HG03378 (cell line): ENCODE data around the gene IGDCC3.

Experiments
- ATAC-seq: cut with Tn5 transposase; IDR thresholded peaks from one replicate; pipeline ENCODE4 v1.9.1; 2021; ENCODE audit warnings: mild to moderate bottlenecking, moderate library complexity; ENCODE audit not compliant: unreplicated experiment

IGDCC3 gene

DNA sequence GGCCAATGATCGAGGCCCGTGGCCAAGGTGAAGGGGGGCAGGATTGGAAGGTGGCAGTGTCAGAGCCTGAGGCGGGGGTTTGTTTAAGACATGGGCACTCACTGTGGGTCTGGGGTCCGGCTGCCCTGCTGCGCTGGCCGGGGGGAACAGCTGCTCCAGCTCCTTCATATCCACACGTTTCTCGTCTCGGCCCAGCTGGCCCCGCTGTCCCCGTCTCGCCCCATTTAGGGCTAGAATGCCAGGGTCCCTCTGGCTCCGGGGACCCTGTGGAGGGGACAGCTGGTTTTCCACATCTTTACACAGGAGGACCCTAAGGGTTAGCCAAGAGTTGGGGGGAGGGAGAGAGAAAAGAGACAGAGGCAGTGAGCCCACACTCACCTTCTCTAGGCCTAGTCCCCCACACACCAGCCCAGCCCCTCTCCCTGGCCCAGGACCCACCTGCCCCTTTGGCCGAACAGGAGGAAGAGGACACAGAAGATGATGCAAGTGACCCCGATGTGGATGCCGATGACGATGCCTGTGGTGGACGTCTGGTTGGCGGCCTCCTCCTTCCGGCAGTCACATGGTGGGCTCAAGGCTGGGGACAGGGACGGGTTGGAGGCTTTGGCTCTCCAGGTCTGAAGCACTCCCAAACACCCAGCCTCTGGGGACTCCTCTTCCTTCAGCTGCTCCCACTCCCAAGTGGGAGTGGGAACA lies 48.4 kb downstream of the IGDCC3 start:
- no peak for ATAC-seq

DNA sequence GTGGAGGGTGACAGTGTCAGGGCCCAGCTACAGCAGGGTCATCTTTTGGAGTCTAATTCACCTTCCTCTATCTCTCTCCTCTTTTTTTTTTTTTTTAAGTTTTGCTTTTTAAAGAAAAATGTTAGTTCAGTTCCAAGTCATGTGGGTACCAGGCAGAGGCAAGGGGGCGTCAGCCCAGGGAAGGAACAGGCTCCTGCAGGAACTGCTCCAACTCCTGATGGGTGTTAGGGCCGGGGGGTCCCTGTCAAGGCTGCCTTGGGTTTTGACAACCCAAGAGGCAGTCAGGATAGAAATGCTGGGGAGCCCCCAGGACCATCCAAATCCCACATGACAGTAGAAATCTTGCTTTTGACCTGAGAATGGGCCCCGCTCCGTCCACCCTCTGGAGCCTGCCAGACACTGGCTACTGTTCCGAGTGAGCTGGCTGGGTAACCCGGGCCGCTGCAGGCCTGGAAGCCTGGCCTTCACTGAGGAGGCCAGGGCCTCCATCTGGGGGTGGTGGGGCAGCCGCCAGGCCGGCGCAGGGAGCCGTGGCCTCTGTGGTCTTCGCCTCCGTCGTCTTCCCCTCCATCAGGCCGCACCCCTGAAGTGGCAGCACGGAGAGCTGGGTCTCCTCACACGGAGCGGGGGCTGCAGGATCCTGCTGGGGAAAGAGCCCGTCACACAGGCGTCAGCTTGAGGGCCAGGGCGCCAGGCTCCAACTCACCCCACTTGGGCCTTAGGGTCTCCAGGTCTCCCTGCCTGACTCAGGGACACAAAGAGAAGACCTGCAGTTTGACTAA lies 49.1 kb downstream of the IGDCC3 start:
- ATAC-seq = no peak

DNA sequence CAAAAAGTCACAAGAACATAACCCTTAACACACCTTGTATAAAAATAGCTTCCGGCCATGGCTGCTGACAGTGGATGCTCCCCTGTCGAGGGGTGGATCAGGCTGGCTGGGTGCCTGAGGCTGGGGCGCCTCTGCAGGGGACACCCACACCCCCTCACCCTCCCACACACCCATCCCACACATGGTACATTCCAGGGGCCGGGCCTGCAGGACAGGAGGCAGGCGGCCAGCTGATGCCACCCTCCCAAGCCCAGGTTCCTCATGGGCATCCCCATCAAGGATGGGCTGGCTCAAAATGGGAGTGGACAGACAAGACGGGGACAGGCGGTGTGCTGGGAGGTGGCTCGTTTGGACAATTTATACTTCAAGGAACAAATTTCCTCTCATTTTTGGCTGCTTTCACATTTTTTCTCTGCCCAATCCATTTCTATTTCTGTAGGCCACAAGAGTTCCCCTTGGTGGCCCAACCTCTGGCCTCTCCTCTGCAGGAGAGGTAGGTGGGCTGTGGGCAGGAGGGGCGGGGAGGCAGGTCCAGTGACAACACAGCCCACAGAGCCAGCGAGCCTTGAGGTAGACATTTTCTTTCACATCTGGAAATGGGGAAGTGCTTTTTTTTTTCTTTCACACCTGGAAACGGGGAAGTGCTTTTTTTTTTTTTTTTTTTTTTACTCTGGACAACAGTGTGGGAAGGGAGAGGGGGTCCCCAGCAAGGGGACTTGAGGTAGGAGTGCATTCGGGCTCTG lies 50.0 kb downstream of the IGDCC3 start:
- no peak for ATAC-seq

DNA sequence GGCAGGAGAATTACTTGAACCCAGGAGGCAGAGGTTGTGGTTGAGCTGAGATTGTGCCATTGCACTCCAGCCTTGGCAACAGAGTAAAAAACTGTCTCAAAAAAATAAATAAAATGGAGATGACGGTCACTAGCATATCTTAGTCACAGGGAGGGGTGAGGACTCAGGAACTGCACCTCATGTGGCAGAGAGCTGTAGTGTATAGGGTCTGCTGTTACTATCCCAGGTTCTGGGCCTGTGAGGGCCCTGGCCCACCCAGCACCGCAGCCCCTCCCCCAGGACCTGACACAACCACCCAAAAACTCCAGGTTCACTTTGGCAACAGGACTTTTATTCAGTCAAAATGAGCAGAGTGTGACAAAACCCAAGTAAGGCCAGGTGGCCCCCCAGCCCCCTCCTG lies 51.0 kb downstream of the IGDCC3 start:
- ATAC-seq = no peak

DNA sequence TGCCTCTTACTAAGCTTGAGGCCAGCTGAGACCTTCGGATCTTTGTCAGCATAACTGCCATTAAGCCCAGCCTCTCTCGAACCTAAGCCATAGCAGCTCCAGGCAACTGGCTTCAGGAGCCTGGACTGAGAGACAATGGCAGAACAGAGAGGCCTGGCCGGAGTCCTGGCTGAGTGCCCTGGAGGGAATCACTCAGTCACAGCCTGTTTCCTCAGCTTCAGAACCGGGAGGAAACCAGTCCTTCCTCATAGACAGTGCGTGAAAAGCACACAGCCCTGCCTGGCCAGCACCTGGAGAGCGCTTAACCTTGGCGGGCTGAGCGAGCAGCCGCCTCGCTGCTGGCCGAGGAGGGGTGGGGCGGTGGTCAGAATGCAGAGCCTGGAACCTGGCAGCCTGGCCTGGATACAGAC lies 51.7 kb downstream of the IGDCC3 start:
- no peak for ATAC-seq

DNA sequence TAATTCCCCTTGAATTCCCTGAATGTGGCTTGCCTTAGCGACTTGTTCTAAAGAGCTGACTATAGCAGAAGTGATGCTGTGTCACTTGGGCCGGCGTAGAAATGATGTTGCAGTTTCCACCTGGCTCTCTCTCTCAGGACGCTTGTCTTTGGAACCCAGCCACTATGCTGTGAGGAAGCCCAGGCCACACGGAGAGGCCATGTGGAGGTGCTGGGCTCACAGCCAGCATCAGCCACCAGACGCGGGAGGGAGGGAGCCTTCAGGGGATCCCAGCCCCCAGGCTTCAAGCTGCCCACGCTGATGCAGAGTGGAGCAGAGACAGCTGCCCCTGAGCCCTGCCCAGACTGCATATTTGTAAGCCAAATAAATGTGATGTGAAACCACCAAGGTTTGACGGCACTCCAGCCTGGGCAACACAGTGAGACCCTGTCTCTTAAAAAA lies 54.7 kb downstream of the IGDCC3 start:
- ATAC-seq = no peak

DNA sequence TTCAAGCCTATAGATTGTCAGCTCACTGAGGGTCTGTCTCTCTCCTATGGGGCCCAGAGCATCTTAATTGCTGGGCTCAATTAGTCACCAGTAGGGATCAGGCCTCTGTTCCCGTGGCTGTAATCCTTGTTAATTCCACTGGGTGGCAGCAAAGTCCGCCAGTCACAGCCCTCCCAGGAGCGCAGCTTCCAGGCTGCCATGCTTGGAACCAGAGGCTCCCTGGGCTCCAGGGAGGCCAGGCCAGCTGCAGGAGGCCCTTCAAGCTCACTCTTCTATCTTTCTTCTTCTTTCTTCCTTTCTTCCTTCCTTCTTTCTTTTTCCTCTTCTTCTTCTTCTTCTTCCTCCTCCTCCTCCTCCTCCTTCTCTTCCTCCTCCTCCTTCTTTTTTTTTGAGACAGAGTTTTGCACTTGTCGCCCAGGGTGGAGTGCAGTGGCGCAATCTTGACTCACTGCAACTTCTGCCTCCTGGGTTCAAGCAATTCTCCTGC lies 58.9 kb downstream of the IGDCC3 start:
- no peak for ATAC-seq

DNA sequence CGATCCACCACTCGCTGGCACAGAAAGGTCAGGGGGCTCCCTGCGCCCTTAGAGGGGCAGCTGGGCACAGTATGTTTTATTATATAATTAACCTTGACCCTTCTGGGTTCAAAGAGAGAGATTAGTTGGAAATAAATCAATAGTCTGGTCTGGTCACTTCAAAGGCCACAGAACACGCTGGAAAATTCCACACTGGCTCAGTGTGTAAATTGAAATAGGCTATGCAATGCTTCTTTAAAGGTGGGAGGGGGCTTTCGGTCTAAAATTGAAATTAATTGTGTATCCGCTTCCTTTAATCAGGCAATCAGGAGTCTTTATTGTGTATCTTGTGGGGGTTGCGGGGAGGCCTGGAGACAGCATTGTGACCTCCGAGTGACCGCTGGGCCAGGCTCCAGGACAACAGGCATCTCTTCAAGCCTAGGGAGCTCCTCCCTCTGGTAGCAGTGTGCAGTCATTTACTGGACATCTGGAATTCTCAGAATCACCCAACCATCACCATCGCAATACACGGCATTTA lies 65.3 kb downstream of the IGDCC3 start:
- ATAC-seq = no peak

DNA sequence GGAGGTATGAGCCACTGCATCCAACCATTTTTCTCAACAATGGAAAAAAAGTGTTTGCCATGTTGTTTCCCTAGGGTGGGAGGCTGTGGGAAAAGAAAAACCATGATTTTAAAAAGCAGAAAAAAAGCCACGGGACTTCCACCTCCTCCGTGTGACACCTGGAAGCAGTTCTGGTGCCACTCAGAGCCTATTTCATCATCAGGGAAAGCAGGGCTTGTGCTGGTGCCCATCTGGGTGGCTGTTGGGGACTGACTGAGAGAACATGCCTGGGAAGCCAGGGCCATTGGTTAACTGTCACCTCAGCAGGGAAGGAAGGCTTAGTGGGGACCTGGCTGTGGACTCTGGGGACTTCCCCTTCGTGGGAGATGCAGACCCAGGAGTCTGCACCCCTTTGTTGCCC lies 66.0 kb downstream of the IGDCC3 start:
- no peak for ATAC-seq

DNA sequence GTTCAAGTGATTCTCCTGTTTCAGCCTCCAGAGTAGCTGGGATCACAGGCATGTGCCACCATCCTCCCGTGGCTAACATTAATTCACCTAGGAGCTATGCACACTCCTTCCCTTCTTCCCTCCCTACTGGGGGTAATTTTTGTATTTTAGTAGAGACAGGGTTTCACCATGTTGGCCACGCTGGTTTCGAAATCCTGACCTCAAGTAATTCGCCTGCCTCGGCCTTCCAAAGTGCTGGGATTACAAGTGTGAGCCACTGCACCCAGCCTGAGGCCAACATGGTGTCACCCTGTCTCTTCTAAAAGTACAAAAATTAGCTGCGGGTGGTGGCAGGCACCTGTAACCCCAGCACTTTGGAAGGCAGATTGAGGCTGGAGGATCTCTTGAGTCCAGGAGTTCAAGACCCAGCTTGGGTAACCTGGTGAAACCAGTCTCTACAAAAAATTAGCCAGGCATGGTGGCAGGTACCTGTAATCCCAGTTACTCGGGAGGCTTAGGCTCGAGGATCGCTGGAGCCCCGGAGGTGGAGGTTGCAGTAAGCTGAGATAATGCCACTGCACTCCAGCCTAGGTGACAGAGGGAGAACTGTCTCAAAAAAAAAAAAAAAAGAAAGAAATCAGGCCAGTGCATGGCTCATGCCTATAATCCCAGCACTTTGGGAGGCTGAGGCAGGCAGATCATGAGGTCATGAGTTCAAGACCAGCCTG lies 67.2 kb downstream of the IGDCC3 start:
- ATAC-seq = no peak

DNA sequence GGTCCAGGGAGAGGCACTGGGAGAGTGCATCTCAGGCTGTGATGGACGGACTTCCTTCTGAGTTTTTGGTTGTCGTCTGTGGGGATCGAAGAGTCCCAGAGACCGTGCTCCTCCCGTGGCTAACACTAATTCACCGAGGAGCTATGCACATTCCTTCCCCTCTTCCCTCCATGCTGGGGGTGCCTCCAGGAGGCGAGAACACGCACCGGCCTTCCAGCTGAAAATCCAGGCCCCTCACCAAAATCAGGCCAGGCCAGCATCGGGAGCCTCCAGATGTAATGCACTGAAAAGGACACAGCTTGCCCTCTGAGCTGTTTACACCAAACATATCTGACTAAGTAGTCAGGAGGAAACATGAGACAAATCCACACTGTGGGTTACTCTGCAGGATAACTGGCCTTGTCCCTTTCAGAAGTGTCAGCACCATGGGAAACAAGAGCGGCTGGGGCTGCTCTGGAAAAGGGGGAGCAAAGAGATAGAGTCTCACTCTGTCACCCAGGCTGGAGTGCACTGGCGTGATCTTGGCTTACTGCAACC lies 67.9 kb downstream of the IGDCC3 start:
- ATAC-seq = no peak

DNA sequence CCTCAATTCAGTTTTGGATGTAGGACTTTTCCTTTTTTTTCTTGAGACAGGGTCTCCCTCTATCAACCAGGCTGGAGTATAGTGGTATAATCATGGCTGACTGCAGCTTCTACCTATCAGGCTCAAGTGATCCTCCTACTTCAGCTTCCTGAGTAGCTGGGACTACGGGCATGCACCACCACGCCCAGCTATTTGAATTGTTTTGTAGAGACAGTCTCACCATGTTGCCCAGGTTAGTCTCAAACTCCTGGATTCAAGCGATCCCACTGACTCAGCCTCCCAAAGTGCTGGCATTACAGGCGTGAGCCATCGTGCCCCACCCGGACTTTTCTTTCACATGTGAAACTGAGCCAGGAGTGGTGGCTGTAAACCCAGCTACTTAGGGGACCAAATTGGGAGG lies 69.8 kb downstream of the IGDCC3 start:
- ATAC-seq = no peak

DNA sequence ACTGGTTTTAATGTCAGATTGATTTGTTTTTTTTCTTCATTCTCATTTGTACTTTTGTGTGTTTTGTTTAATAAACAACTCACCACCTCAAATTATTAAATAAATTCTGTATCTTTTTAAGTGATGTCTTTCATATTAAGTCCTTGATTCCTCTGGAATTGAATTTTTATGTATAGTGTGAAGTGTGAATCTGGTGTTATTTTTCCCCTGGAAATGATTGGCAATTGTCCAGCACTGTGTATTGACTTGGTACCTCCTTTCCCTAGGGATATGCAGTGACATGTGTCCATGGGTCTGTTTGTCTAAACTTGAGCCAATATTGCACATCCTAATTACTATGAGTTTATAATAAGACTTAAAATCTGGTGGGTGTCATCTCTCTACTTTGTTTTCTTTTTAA lies 71.3 kb downstream of the IGDCC3 start:
- no peak for ATAC-seq

DNA sequence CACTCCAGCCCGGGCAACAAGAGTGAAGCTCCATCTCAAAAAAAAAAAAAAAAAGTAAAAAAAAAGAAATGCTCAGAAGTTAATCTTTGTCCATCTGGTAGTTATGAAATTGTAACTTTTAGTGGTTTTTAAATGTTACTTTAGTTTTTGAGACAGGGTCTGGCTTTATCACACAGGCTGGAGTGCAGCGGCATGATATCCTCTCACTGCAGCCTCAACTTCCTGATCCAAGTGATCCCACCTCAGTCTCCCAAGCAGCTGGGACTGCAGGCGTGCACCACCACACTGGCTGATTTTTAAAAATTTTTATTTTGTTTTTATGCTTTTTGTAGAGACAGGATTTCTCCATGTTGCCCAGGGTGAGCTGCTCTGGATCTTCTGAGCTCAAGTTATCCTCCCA lies 72.0 kb downstream of the IGDCC3 start:
- ATAC-seq = no peak

DNA sequence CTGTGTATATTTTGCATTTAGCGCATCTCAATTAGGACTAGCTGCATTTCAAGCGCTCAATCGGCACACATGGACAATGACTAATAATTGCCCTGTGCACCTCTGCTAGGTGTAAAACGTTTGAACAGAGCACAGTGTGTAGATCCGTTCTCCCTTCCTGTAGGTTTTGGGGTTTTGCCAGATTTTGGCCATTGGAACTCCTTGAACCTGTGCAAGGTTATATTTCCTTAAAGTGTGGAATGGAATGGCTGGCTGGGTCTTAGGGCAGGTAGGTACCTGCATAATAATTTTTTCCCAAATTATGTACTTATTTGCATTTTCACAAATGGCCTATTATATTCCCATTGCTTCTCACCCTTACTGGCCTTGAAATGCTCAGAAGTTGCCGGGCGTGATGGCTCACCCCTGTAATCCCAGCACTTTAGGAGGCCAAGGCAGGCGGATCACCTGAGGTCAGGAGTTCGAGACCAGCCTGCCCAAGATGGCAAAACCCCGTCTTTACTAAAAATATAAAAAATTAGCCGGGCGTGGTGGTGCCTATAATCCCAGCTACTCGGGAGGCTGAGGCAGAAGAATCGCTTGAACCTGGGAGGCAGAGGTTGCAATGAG lies 72.5 kb downstream of the IGDCC3 start:
- no peak for ATAC-seq

DNA sequence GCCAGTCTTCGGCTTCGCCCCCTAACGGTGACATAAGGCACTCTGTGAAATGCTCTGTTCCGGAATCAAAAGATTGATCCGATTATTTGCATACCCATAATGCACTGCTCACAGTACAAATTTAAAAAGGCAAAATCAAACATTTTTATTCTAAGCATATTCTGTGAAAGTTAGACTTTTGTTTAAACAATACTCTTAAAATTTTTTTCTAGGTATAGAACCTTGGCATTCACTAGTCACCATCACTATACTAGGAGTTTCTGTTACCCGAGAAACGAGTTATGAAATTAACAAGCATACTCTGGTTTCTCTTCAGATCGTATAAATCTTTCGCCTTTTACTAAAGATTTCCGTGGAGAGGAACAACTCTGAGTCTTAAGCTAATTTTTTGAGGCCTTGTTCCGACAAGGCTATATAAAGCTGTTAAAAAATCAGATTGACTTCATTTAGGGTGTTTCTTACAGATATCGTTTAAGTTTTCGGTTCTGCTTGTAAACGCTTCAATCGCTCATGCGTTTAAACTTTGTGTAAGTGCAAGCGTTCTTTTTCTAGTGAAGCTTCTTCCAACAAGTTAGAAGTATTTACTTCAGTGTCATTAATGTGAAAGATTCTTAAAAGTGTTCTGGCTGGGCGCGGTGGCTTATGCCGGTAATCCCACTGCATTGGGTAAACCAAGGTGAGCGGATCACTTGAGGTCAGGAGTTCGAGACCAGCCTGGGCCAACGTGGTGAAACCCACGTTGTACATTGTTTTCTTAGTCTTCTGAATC lies 73.2 kb downstream of the IGDCC3 start, which contains the start of gene RNU5B-1:
Gene RNU5B-1 (plus strand): TSS at position 297 of the 769 bp plus-strand sequence.
- peak; percentile 69 for ATAC-seq

DNA sequence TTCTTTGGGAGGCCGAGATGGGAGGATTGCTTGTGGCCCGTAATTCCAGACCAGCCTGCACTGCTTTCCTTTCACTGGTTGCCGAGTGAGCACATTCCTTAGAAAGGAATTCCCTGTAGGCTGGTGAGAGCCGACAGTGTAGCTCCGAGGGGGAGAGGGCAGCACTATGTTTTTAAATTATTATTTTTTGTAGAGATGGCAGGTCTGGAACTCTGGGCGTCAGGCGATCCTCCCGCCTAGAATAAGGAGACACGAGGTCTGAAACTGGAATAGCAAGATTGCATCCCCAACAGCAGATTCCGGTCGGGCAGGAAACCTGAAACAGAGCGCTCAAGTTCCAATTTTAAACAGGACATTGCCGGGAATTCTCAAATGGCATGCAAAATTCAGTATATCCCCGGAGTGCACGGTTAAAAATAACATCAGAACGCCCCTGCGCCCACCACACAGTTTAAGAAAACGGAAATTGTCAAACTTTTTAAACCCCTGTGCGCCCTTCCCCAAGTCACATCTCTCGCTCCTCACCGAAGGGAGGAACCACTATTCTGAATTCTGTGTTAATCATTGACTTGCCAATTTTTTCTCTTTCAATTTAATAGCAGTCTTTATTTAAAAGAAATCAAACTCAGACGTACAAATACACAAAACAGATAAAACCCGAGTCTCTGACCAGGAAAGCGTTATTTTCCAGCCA lies 74.0 kb downstream of the IGDCC3 start:
- peak; percentile 1 for ATAC-seq

DNA sequence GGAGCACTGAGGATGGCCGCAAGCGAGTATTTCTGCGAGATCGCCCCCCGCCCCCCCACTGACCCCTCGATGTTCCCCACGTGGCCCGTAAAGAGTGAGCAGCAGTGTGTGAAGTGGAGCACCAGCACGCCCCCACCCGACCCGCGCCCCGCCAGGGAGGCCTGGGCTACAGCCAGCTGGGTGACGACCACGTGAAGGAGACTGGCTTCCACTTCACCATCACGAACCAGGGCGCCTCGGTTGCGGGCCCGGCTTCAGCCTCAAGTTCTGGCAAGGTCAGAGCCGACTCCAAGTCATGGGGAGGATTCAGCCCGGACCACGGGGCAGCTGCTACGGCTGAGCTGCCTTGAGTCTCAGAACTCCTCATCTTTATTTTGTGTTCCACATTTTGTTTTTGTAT lies 75.7 kb downstream of the IGDCC3 start:
- ATAC-seq = no peak
